ENCODE data around the gene CES3. TPM values are rescaled to one million over a fixed set of nuclear protein-coding genes. Genes with fewer than 3 reads are reported as not detected.

CES3 gene
- total and polyA plus RNA-seq, 9 of the 15 experiments (the other 6 are each of a cell fraction or from before 2014, with no cell fraction given): 0.06 to 2.2 (median 0.68) TPM

- no TSS peak for BruUV-seq (replicated peaks)
- FAIRE-seq (no peak), DNase-seq (ENCODE audit: extremely low read depth in 1 of 4, low spot score in 3 of 4) (no peak), ATAC-seq (no peak)
- intact Hi-C loops (cut with micrococcal nuclease) (loop anchor here (5.0 kb wide), 2 partner anchors 52 to 153 kb away; no protein-coding TSS in a partner anchor), in situ Hi-C loops (cut with MboI) (no loop called here)
- POLR2A ChIA-PET: no interaction called here
- Histone ChIP-seq H3K9me1 (ENCODE audit: control insufficient read depth, insufficient read depth, low read length) (no peaks in the 10 kb centered on the region), H3K27ac (ENCODE audit: extremely low read depth, low read depth, low read length) (no peak overlapping the region), H3K9me3 (replicated peaks; ENCODE audit: control insufficient read depth, insufficient read depth, low read depth, low read length) (peaks cover 2% of the 10 kb centered on the region), H3K36me3 (ENCODE audit: control insufficient read depth, insufficient read depth, low read length) (peaks cover 3% of the 10 kb centered on the region; the same call in 1 of the 3 replicates), H3K4me1 (replicated peaks in 1 of 2; ENCODE audit: control insufficient read depth in 2 of 2, insufficient read depth in 2 of 2, low read length in 2 of 2) (peaks cover 5 to 11% of the 10 kb centered on the region in 2 experiments; a peak in 1 of 5 replicates), H4K20me1 (replicated peaks; ENCODE audit: control insufficient read depth, insufficient read depth, low read length) (no peaks in the 10 kb centered on the region), H2AFZ (ENCODE audit: low read depth, low read length) (no peak overlapping the region), H3K27me3 (ENCODE audit: control insufficient read depth in 2 of 2, insufficient read depth in 2 of 2, low read length in 2 of 2) (no peaks in the 10 kb centered on the region), H3K4me2 (ENCODE audit: insufficient read depth, low read length) (no peak overlapping the region), H3K9ac (ENCODE audit: insufficient read depth in 1 of 2, low read depth in 2 of 2, low read length in 2 of 2) (no peak overlapping the region), H3K79me2 (ENCODE audit: control insufficient read depth, insufficient read depth, low read length) (no peaks in the 10 kb centered on the region), H3K4me3 (no peak overlapping the region)
- CTCF ChIA-PET (ENCODE audit: low intra/inter-chr PET ratio): interaction anchor here (0.6 kb wide), 1 partner anchor 224 kb away, joined by 3 read pairs; no protein-coding TSS in a partner anchor
- no peak for TF ChIP-seq RHOXF2B (CRISPR knock-in tag; conservative IDR thresholded peaks at IDR 0.05)
- no peak for TF ChIP-seq ZKSCAN3 (CRISPR knock-in tag; IDR thresholded peaks at IDR 0.05)
- TF ChIP-seq, protein P1, sequence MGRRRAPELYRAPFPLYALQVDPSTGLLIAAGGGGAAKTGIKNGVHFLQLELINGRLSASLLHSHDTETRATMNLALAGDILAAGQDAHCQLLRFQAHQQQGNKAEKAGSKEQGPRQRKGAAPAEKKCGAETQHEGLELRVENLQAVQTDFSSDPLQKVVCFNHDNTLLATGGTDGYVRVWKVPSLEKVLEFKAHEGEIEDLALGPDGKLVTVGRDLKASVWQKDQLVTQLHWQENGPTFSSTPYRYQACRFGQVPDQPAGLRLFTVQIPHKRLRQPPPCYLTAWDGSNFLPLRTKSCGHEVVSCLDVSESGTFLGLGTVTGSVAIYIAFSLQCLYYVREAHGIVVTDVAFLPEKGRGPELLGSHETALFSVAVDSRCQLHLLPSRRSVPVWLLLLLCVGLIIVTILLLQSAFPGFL (CRISPR knock-in tag; IDR thresholded peaks at IDR 0.05): no peak
- 0 out of 2 replicates have a peak, but pooled peaks have one; percentile 5 for TF ChIP-seq ZBTB33 (CRISPR knock-in tag; IDR thresholded peaks at IDR 0.05)
- TF ChIP-seq MYC (IDR thresholded peaks at IDR 0.05; ENCODE audit: low read depth, low read length): no peak
- no peak for TF ChIP-seq MYC (CRISPR knock-in tag; IDR thresholded peaks at IDR 0.05; ENCODE audit: borderline replicate concordance, low read depth)
- TF ChIP-seq, protein P2, sequence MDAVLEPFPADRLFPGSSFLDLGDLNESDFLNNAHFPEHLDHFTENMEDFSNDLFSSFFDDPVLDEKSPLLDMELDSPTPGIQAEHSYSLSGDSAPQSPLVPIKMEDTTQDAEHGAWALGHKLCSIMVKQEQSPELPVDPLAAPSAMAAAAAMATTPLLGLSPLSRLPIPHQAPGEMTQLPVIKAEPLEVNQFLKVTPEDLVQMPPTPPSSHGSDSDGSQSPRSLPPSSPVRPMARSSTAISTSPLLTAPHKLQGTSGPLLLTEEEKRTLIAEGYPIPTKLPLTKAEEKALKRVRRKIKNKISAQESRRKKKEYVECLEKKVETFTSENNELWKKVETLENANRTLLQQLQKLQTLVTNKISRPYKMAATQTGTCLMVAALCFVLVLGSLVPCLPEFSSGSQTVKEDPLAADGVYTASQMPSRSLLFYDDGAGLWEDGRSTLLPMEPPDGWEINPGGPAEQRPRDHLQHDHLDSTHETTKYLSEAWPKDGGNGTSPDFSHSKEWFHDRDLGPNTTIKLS (IDR thresholded peaks at IDR 0.05; ENCODE audit: borderline replicate concordance, low read depth): no peak
- 46% methylated on average over 13 of the region's 21 CpGs for WGBS (ENCODE audit: insufficient coverage, low coverage, missing lambda C conversion rate)
Measured at GRCh38 chr16:66948837-66949225, 12.2 kb upstream of the CES3 start.

All from K562 (cell line).